ENCODE data around the gene PHACTR2. TPM values are rescaled to one million over a fixed set of nuclear protein-coding genes. Genes with fewer than 3 reads are reported as not detected.
"Not testable (repeated sequence)": the region's sequence is repeated elsewhere in the genome, so short reads cannot be mapped to it uniquely, and the experiment has no call there.

PHACTR2 gene
- total and polyA plus RNA-seq, 11 donors, result 10.2 to 101 (median 67.9) TPM

GRCh38 chr6:143783077-143783476, 105.3 kb downstream of the PHACTR2 start:
- DNase-seq (no peak), ATAC-seq (no peak)
- intact Hi-C loops (cut with DNase I), result no loop called here
- H3K27ac ChIP-seq, result no peak overlapping the region
- H3K27me3 ChIP-seq, result no peaks in the 10 kb centered on the region
- H3K4me1 ChIP-seq, result peaks cover 0 to 13% (median 3%) of the 10 kb centered on the region in 12 donors
- H3K4me3 ChIP-seq, result no peak overlapping the region
- peaks cover 0 to 13% (median 3%) of the 10 kb centered on the region in 12 donors for H3K9me3 ChIP-seq
- TF ChIP-seq CTCF (IDR thresholded peaks at IDR 0.05), result no peak
- no peak for TF ChIP-seq POLR2A (IDR thresholded peaks at IDR 0.05)
- peaks cover 0 to 75% (median 47%) of the 10 kb centered on the region in 9 donors for H3K36me3 ChIP-seq
- 84 to 92% (median 88%) methylated on average over 3 of the region's 3 CpGs for WGBS, 4 donors

- H3K4me1 ChIP-seq, result peaks cover 0 to 3% (median 0%) of the 10 kb centered on the region in 12 donors
- H3K4me3 ChIP-seq, result no peak overlapping the region
- no peaks in the 10 kb centered on the region for H3K27me3 ChIP-seq
- DNase-seq (no peak), ATAC-seq (no peak)
- TF ChIP-seq CTCF (IDR thresholded peaks at IDR 0.05) (no peak), POLR2A (IDR thresholded peaks at IDR 0.05) (no peak)
- H3K36me3 ChIP-seq, result peaks cover 0 to 77% (median 53%) of the 10 kb centered on the region in 9 donors
- H3K27ac ChIP-seq, result no peak overlapping the region
- intact Hi-C loops (cut with DNase I), result no loop called here
- peaks cover 0 to 13% (median 3%) of the 10 kb centered on the region in 12 donors for H3K9me3 ChIP-seq
These were observed 106.6 kb downstream of the PHACTR2 start for GRCh38 chr6:143784316-143784715.

GRCh38 chr6:143786371-143786770, 108.6 kb downstream of the PHACTR2 start:
- H3K4me1 ChIP-seq; intact Hi-C loops (cut with DNase I): not testable (repeated sequence)
- peaks cover 0 to 82% (median 58%) of the 10 kb centered on the region in 9 donors for H3K36me3 ChIP-seq

GRCh38 chr6:143792402-143793279, 114.9 kb downstream of the PHACTR2 start:
- Histone ChIP-seq H3K4me3 (no peak overlapping the region), H3K27me3 (no peaks in the 10 kb centered on the region), H3K4me1 (no peaks in the 10 kb centered on the region), H3K36me3 (peaks cover 0 to 83% (median 59%) of the 10 kb centered on the region in 9 donors), H3K9me3 (peaks cover 0 to 15% (median 0%) of the 10 kb centered on the region in 12 donors), H3K27ac (no peak overlapping the region)
- WGBS, 4 donors, result 68 to 91% (median 83%) methylated on average over 3 of the region's 3 CpGs
- DNase-seq (no peak), ATAC-seq (no peak)
- intact Hi-C loops (cut with DNase I), result no loop called here
- TF ChIP-seq CTCF (IDR thresholded peaks at IDR 0.05) (no peak), POLR2A (IDR thresholded peaks at IDR 0.05) (no peak)

More at GRCh38 chr6:143786371-143786770, 108.6 kb downstream of the PHACTR2 start:
- H3K27me3 ChIP-seq, H3K27ac ChIP-seq, ATAC-seq, H3K4me3 ChIP-seq, DNase-seq: not testable (repeated sequence)
- H3K9me3 ChIP-seq, result peaks cover 0 to 13% (median 3%) of the 10 kb centered on the region in 12 donors

Data from heart left ventricle (tissue), 16 donors.